Measurements from ENCODE around the gene ZNF774. TPM values are rescaled to one million over a fixed set of nuclear protein-coding genes. Genes with fewer than 3 reads are reported as not detected.

Gene ZNF774
- polyA plus RNA-seq, 1 donor (not counting 4 experiments of a cell fraction or from before 2014, with no cell fraction given), result 2.3 TPM

DNA sequence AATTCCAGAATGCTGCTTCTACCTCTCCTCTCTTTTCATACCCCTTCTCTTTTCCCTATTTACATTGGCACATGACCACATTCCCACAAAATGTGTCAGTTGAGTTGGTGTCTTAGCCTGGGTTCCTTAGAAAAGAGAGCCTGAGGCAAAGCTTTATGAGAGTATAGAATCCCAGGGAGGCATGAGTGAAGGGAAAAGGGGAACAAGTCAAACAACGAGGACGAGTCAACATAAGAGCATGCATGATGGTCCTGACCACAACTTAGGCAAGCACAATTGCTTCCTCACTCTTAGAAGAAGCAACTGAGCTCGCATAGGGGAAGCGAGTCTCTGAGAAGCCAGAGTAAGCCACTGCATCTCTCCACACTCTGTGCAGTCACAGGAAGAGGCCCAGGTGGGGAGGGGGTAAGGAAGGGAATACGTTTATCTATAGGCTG lies 15.4 kb upstream of the ZNF774 start:
- peaks cover 28% of the 10 kb centered on the region for H3K4me1 ChIP-seq (ENCODE audit: control insufficient read depth, extremely low read depth, insufficient read depth, low read length)
- no peaks in the 10 kb centered on the region for H3K9me3 ChIP-seq (ENCODE audit: control insufficient read depth, low read depth, low read length)
- no peaks in the 10 kb centered on the region for H4K20me1 ChIP-seq (ENCODE audit: control insufficient read depth, extremely low read depth, insufficient read depth, low read length)
- peak overlapping the region; percentile 79 for H3K27ac ChIP-seq (ENCODE audit: control insufficient read depth, insufficient read depth, low read length)
- H3K36me3 ChIP-seq (ENCODE audit: control insufficient read depth in 2 of 2, extremely low read depth in 1 of 2, insufficient read depth in 2 of 2, low read length in 2 of 2), result no peaks in the 10 kb centered on the region
- peak overlapping the region; percentile 45 for H3K9ac ChIP-seq (ENCODE audit: control insufficient read depth, extremely low read depth, insufficient read depth, low read length)
- FAIRE-seq (peak; percentile 98), DNase-seq (ENCODE audit: low read depth, low spot score) (peak; percentile 94)
- H3K9me1 ChIP-seq (ENCODE audit: control insufficient read depth, extremely low read depth, insufficient read depth, low read length), result no peaks in the 10 kb centered on the region
- peak overlapping the region; percentile 67 for H3K4me2 ChIP-seq (ENCODE audit: control insufficient read depth, extremely low read depth, insufficient read depth, low read depth, low read length)
- dilution Hi-C loops (cut with MboI; ENCODE audit: extremely low pct_ligation_motif_present, low sequenced_read_pairs), result no loop called here
- no peaks in the 10 kb centered on the region for H3K27me3 ChIP-seq (ENCODE audit: control insufficient read depth, extremely low read depth, insufficient read depth, low read length)
- no peak overlapping the region for H2AFZ ChIP-seq (ENCODE audit: control insufficient read depth, low read length)
- no peaks in the 10 kb centered on the region for H3K79me2 ChIP-seq (ENCODE audit: control insufficient read depth, insufficient read depth, low read length)
- TF ChIP-seq EZH2 (IDR thresholded peaks at IDR 0.05; ENCODE audit: low read length), result no peak
- TF ChIP-seq, protein P1, sequence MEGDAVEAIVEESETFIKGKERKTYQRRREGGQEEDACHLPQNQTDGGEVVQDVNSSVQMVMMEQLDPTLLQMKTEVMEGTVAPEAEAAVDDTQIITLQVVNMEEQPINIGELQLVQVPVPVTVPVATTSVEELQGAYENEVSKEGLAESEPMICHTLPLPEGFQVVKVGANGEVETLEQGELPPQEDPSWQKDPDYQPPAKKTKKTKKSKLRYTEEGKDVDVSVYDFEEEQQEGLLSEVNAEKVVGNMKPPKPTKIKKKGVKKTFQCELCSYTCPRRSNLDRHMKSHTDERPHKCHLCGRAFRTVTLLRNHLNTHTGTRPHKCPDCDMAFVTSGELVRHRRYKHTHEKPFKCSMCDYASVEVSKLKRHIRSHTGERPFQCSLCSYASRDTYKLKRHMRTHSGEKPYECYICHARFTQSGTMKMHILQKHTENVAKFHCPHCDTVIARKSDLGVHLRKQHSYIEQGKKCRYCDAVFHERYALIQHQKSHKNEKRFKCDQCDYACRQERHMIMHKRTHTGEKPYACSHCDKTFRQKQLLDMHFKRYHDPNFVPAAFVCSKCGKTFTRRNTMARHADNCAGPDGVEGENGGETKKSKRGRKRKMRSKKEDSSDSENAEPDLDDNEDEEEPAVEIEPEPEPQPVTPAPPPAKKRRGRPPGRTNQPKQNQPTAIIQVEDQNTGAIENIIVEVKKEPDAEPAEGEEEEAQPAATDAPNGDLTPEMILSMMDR (optimal IDR thresholded peaks at IDR 0.05 in 1 of 3, IDR thresholded peaks at IDR 0.05 in 1 of 3, conservative IDR thresholded peaks at IDR 0.05 in 1 of 3; ENCODE audit: extremely low read depth in 1 of 3, insufficient read depth in 2 of 3, low read length in 3 of 3), result no peak
- H3K4me3 ChIP-seq (ENCODE audit: control insufficient read depth in 2 of 3, extremely low read depth in 1 of 3, insufficient read depth in 2 of 3, low read depth in 1 of 3, low read length in 3 of 3), result peak overlapping the region in 1 of 3 experiments; percentile 6

DNA sequence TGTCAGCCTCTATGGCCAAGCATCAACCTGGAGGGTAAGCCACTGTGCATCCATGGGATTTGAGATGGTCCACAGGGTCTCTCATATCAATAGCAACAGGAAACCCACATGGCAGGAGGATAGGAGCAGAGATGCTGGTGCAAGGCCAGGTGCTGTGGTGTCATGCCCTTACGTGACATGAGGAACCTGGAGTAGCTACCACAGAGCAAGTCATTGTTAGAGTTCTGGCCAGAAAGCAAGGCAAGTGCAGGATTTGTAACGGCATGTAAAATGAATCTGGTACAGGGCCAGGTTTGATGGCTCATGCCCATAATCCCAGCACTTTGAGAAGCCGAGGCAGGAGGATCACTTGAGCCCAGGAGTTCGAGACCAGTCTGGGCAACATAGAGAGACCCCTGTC lies 14.8 kb upstream of the ZNF774 start:
- H3K4me1 ChIP-seq (ENCODE audit: control insufficient read depth, extremely low read depth, insufficient read depth, low read length), result peaks cover 28% of the 10 kb centered on the region
- TF ChIP-seq, protein P1 (optimal IDR thresholded peaks at IDR 0.05 in 1 of 3, IDR thresholded peaks at IDR 0.05 in 1 of 3, conservative IDR thresholded peaks at IDR 0.05 in 1 of 3; ENCODE audit: extremely low read depth in 1 of 3, insufficient read depth in 2 of 3, low read length in 3 of 3), result no peak
- no peak for TF ChIP-seq EZH2 (IDR thresholded peaks at IDR 0.05; ENCODE audit: low read length)
- H3K79me2 ChIP-seq (ENCODE audit: control insufficient read depth, insufficient read depth, low read length), result no peaks in the 10 kb centered on the region
- no peak overlapping the region for H2AFZ ChIP-seq (ENCODE audit: control insufficient read depth, low read length)
- peak overlapping the region in 1 of 3 experiments; percentile 6 for H3K4me3 ChIP-seq (ENCODE audit: control insufficient read depth in 2 of 3, extremely low read depth in 1 of 3, insufficient read depth in 2 of 3, low read depth in 1 of 3, low read length in 3 of 3)
- H3K4me2 ChIP-seq (ENCODE audit: control insufficient read depth, extremely low read depth, insufficient read depth, low read depth, low read length), result peak overlapping the region; percentile 67
- DNase-seq (ENCODE audit: low read depth, low spot score) (peak; percentile 69), FAIRE-seq (no peak)
- dilution Hi-C loops (cut with MboI; ENCODE audit: extremely low pct_ligation_motif_present, low sequenced_read_pairs), result no loop called here
- H3K9me1 ChIP-seq (ENCODE audit: control insufficient read depth, extremely low read depth, insufficient read depth, low read length), result no peaks in the 10 kb centered on the region
- H3K27ac ChIP-seq (ENCODE audit: control insufficient read depth, insufficient read depth, low read length), result peak overlapping the region; percentile 79
- H3K9me3 ChIP-seq (ENCODE audit: control insufficient read depth, low read depth, low read length), result no peaks in the 10 kb centered on the region
- H4K20me1 ChIP-seq (ENCODE audit: control insufficient read depth, extremely low read depth, insufficient read depth, low read length), result no peaks in the 10 kb centered on the region
- peak overlapping the region; percentile 45 for H3K9ac ChIP-seq (ENCODE audit: control insufficient read depth, extremely low read depth, insufficient read depth, low read length)
- H3K36me3 ChIP-seq (ENCODE audit: control insufficient read depth in 2 of 2, extremely low read depth in 1 of 2, insufficient read depth in 2 of 2, low read length in 2 of 2), result no peaks in the 10 kb centered on the region
- H3K27me3 ChIP-seq (ENCODE audit: control insufficient read depth, extremely low read depth, insufficient read depth, low read length), result no peaks in the 10 kb centered on the region
